Upper lobe of left lung (tissue), 6 donors: Measurements from ENCODE around the gene MYL12A. TPM values are rescaled to one million over a fixed set of nuclear protein-coding genes. Genes with fewer than 3 reads are reported as not detected.

ENCODE experiments used
- ATAC-seq, 2 donors: fragments of 200-7000 bp; cut with Tn5 transposase; one replicate each; pipeline ENCODE4 v1.9.1; 2022; ENCODE audit warnings: mild to moderate bottlenecking in 2 of 2, moderate library complexity in 2 of 2; ENCODE audit not compliant: low FRiP score in 2 of 2
- DNase-seq, 2 donors: peaks; one replicate each; pipeline ENCODE4 v3.0.0-alpha.2; 2019 to 2020
- H3K27ac ChIP-seq, 4 donors: fragments of 200-600 bp; sonication (generic); one replicate each; pipeline ENCODE4 v1.5.1; 2016 to 2019
- H3K27me3 ChIP-seq, 4 donors: fragments of 200-600 bp; sonication (generic); one replicate each; pipeline ENCODE4 v1.5.1; 2017 to 2019
- H3K36me3 ChIP-seq, 4 donors: fragments of 200-600 bp; sonication (generic); one replicate each; pipeline ENCODE4 v1.5.1; 2016 to 2019
- H3K4me1 ChIP-seq, 4 donors: fragments of 200-600 bp; sonication (generic); one replicate each; pipeline ENCODE4 v1.5.1; 2018 to 2019
- H3K4me3 ChIP-seq, 4 donors: fragments of 200-600 bp; sonication (generic); one replicate each; pipeline ENCODE4 v1.5.1; 2017 to 2019; ENCODE audit warnings: mild to moderate bottlenecking in 2 of 4, moderate library complexity in 1 of 4
- H3K9me3 ChIP-seq, 4 donors: fragments of 200-600 bp; sonication (generic); one replicate each; pipeline ENCODE4 v1.5.1; 2018 to 2019
- EP300 ChIP-seq, 4 donors: sonication (generic); formaldehyde crosslinking; IDR thresholded peaks; one replicate each; pipeline ENCODE4 v1.5.1; 2017; ENCODE audit warnings: antibody characterized with exemption in 4 of 4, control low read depth in 2 of 4
- POLR2A ChIP-seq, 4 donors: fragments of 450-650 bp; IDR thresholded peaks; one replicate each; pipeline ENCODE4 v1.5.1; 2016 to 2017; ENCODE audit warnings: antibody characterized with exemption in 4 of 4, mild to moderate bottlenecking in 2 of 4
- POLR2AphosphoS5 ChIP-seq, 2 donors: sonication (generic); formaldehyde crosslinking; IDR thresholded peaks; one replicate each; pipeline ENCODE4 v1.5.1; 2017; ENCODE audit warnings: antibody characterized with exemption in 2 of 2
- WGBS, 2 donors: methylation state at CpG; one replicate each; pipeline ENCODE4 v1.1.5; 2017 to 2018; 5-methylcytosine and 5-hydroxymethylcytosine counted together
- total RNA-seq, 6 donors: library from RNA; depleted of rRNA in 4 of 6; stranded (reverse); fragments of >200 nt in 4 of 6; gene quantifications; one replicate each; pipeline versions ENCODE4 v1.1.0 to v1.2.1, GENCODE V29; 2016 to 2021
- TF ChIP-seq, protein P1 (sequence below), 6 experiments: fragments of 450-650 bp in 4 of 6; fragments of 200-600 bp in 2 of 6; sonication (generic) in 2 of 6; IDR thresholded peaks; one replicate each; pipeline ENCODE4 v1.5.1; 2016 to 2019; ENCODE audit warnings: antibody characterized with exemption in 6 of 6
- donor health status: DM: no; HTN: no; CAD: no; lungs with moderate emphysema.
- donor health status: DM: no; HTN: yes; CAD: no; lungs with severe emphysema.

Gene MYL12A
- total RNA-seq, 6 donors from 2014 or later: 184 to 702 (median 558) TPM

DNA sequence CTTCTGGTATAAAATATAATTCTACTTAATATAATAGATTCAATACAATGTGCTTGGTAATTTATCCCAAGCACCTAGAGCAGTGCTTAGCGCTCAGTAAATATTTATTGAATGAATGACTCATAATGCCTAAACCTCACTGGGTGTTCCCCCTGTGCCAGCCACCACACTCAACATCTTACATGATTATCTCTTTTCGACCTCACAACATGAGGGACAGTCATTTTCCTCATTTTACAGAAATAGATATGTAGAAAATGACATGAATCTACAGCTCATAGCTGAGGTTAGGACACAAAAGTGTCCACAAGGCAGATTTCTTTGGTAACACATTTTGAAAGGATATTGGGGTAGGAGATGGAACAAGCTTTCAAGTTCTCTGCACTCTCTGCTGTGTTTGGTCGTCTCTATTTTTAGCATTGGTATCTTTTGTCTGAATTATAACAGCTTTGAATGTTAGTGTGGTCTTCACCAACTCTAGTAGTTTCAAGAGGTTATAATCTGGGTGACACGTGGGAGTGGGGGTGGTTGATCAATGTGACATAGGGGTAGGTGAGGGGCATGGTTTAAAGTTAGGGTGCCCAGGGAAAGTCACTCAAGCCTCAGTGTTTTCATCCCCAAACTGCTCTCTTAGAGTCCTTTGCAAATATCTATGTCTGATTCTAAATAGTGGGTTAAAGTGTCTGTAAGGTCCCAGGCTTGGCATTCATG lies 37.6 kb upstream of the MYL12A start:
- Histone ChIP-seq H3K36me3 (no peaks in the 10 kb centered on the region), H3K4me1 (no peaks in the 10 kb centered on the region), H3K27me3 (no peaks in the 10 kb centered on the region), H3K4me3 (no peak overlapping the region), H3K9me3 (no peaks in the 10 kb centered on the region), H3K27ac (no peak overlapping the region)
- 83 to 84% methylated on average over 4 of the region's 4 CpGs for WGBS, 2 donors
- ATAC-seq (no peak), DNase-seq (no peak)
- TF ChIP-seq EP300 (IDR thresholded peaks at IDR 0.05): no peak
- TF ChIP-seq POLR2AphosphoS5 (IDR thresholded peaks at IDR 0.05): no peak
- TF ChIP-seq, protein P1, sequence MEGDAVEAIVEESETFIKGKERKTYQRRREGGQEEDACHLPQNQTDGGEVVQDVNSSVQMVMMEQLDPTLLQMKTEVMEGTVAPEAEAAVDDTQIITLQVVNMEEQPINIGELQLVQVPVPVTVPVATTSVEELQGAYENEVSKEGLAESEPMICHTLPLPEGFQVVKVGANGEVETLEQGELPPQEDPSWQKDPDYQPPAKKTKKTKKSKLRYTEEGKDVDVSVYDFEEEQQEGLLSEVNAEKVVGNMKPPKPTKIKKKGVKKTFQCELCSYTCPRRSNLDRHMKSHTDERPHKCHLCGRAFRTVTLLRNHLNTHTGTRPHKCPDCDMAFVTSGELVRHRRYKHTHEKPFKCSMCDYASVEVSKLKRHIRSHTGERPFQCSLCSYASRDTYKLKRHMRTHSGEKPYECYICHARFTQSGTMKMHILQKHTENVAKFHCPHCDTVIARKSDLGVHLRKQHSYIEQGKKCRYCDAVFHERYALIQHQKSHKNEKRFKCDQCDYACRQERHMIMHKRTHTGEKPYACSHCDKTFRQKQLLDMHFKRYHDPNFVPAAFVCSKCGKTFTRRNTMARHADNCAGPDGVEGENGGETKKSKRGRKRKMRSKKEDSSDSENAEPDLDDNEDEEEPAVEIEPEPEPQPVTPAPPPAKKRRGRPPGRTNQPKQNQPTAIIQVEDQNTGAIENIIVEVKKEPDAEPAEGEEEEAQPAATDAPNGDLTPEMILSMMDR (IDR thresholded peaks at IDR 0.05): no peak
- no peak for TF ChIP-seq POLR2A (IDR thresholded peaks at IDR 0.05)

GRCh38 chr18:3211236-3211992 lies 36.2 kb upstream of the MYL12A start:
- H3K4me3 ChIP-seq: no peak overlapping the region
- no peak for ATAC-seq
- TF ChIP-seq POLR2AphosphoS5 (IDR thresholded peaks at IDR 0.05) (no peak), POLR2A (IDR thresholded peaks at IDR 0.05) (no peak), EP300 (IDR thresholded peaks at IDR 0.05) (no peak)
- TF ChIP-seq, protein P1 (IDR thresholded peaks at IDR 0.05): no peak
- DNase-seq: no peak
- H3K27ac ChIP-seq: no peak overlapping the region
- no peaks in the 10 kb centered on the region for H3K9me3 ChIP-seq
- H3K36me3 ChIP-seq: no peaks in the 10 kb centered on the region
- H3K27me3 ChIP-seq: no peaks in the 10 kb centered on the region
- WGBS, 2 donors: 65 to 76% methylated on average over 5 of the region's 5 CpGs
- H3K4me1 ChIP-seq: no peaks in the 10 kb centered on the region

DNA sequence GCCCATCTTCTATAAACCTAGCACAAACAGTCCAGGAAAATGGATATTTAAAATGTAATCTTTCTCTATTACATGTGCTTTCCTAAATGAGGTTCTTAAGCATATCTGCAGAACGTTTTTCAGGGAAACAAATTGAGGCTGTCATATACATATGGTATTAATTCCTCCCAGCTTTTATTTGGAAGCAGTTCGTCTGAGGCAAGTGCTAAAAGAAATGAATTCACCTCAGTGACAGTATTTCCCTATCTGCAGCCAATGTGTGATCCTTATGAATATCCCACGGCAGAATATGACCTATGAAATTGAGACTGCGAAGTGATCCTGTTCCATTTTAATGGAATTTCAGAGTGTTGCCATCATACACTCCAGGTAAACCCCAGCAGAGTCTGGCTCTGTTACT lies 34.9 kb upstream of the MYL12A start:
- WGBS, 2 donors: 65 to 85% methylated on average over 4 of the region's 4 CpGs
- no peak overlapping the region for H3K27ac ChIP-seq
- no peak for ATAC-seq

DNA sequence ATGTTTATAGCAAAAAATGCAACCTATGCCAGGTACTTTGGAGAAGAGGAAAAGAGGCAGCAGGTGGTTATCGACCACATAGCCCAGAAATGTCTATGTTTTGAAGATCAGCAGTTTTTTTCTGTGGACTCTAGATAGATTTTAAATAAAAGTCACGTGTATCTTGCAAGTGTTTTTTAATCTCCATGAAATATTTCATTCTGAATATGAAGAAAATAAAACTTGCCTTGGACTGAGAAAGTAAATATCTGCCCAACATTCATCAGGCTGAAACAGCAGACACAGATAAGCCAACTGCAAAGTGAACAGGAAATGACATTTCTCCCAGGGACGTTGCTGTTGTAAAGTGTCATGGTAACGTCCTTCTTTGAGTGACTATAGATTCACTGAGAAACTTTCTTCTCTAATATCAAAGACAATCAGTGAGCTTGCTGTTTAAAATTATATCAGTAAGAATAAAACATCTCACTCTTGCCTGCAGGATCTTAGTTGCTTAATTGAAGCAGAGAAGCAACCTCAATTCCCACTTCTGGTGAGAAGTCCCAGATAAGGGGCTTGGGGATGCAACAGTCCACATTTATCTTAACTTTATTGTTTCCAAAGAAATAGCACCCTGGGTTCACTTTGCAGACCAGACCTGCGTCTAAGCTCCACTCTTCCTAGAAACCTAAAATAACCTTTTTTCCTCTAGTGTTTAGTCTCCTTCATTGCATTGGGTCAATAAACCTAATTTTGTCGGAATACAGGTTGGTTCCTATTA lies 34.1 kb upstream of the MYL12A start:
- WGBS, 2 donors: 37 to 45% methylated on average over 6 of the region's 6 CpGs
- no peak overlapping the region for H3K27ac ChIP-seq
- H3K9me3 ChIP-seq: no peaks in the 10 kb centered on the region
- ATAC-seq (no peak), DNase-seq (no peak)
- no peaks in the 10 kb centered on the region for H3K27me3 ChIP-seq
- TF ChIP-seq POLR2A (IDR thresholded peaks at IDR 0.05) (no peak), EP300 (IDR thresholded peaks at IDR 0.05) (no peak), POLR2AphosphoS5 (IDR thresholded peaks at IDR 0.05) (no peak)
- TF ChIP-seq, protein P1 (IDR thresholded peaks at IDR 0.05): no peak
- H3K4me3 ChIP-seq: no peak overlapping the region
- no peaks in the 10 kb centered on the region for H3K36me3 ChIP-seq
- peaks cover 0 to 5% (median 0%) of the 10 kb centered on the region in 4 donors for H3K4me1 ChIP-seq

More for the DNA sequence above, 34.9 kb upstream of the MYL12A start:
- Histone ChIP-seq H3K36me3 (no peaks in the 10 kb centered on the region), H3K4me3 (no peak overlapping the region), H3K4me1 (no peaks in the 10 kb centered on the region), H3K27me3 (no peaks in the 10 kb centered on the region), H3K9me3 (no peaks in the 10 kb centered on the region)
- TF ChIP-seq EP300 (IDR thresholded peaks at IDR 0.05) (no peak), POLR2A (IDR thresholded peaks at IDR 0.05) (no peak), POLR2AphosphoS5 (IDR thresholded peaks at IDR 0.05) (no peak)
- TF ChIP-seq, protein P1 (IDR thresholded peaks at IDR 0.05): no peak
- no peak for DNase-seq
